GM23338 (cell line): ENCODE measurements around the gene RNF114. TPM values are rescaled to one million over a fixed set of nuclear protein-coding genes. Genes with fewer than 3 reads are reported as not detected.

Source experiments
- ATAC-seq: fragments of 200-7000 bp; cut with Tn5 transposase; 3 replicates; pipeline ENCODE4 v1.9.1; 2020
- DNase-seq: peaks from one replicate; pipeline ENCODE4 v3.0.0-alpha.2; 2015; ENCODE audit warnings: low spot score
- H2AFZ ChIP-seq: fragments of 200-600 bp; sonication (generic); 2 replicates; pipeline ENCODE4 v1.8.0; 2016; ENCODE audit warnings: antibody characterized with exemption, mild to moderate bottlenecking, moderate library complexity
- H3F3A ChIP-seq: fragments of 200-600 bp; sonication (generic); replicated peaks from 2 replicates; pipeline ENCODE4 v1.8.0; 2017; ENCODE audit warnings: antibody characterized with exemption, mixed run types, low read depth
- H3K27ac ChIP-seq: fragments of 200-600 bp; sonication (generic); 2 replicates; pipeline ENCODE4 v1.6.1; 2016; ENCODE audit warnings: low read depth
- H3K27me3 ChIP-seq: fragments of 200-600 bp; sonication (generic); 2 replicates; pipeline ENCODE4 v1.8.0; 2016; ENCODE audit warnings: mild to moderate bottlenecking, mixed run types, moderate library complexity; ENCODE audit not compliant: insufficient read depth
- H3K36me3 ChIP-seq: fragments of 200-600 bp; sonication (generic); 2 replicates; pipeline ENCODE4 v1.8.0; 2016; ENCODE audit warnings: mild to moderate bottlenecking; ENCODE audit not compliant: insufficient read depth
- H3K4me1 ChIP-seq: fragments of 200-600 bp; sonication (generic); 2 replicates; pipeline ENCODE4 v1.8.0; 2016; ENCODE audit warnings: mild to moderate bottlenecking, moderate library complexity; ENCODE audit not compliant: insufficient read depth
- H3K4me2 ChIP-seq: fragments of 200-600 bp; sonication (generic); 2 replicates; pipeline ENCODE4 v1.7.1; 2017; ENCODE audit warnings: mixed run types
- H3K4me3 ChIP-seq: fragments of 200-600 bp; sonication (generic); 2 replicates; pipeline ENCODE4 v1.6.1; 2016; ENCODE audit warnings: mixed run types
- H3K79me2 ChIP-seq: fragments of 200-600 bp; sonication (generic); replicated peaks from 2 replicates; pipeline ENCODE4 v1.8.0; 2017; ENCODE audit warnings: mild to moderate bottlenecking; ENCODE audit not compliant: insufficient read depth
- H3K9me2 ChIP-seq: fragments of 200-600 bp; sonication (generic); 2 replicates; pipeline ENCODE4 v1.8.0; 2017; ENCODE audit not compliant: insufficient read depth
- H4K20me1 ChIP-seq: fragments of 200-600 bp; sonication (generic); replicated peaks from 2 replicates; pipeline ENCODE4 v1.8.0; 2017; ENCODE audit warnings: mild to moderate bottlenecking; ENCODE audit not compliant: insufficient read depth
- H3K27ac Mint-ChIP-seq: 2 replicates; pipeline ENCODE4 v1.8.0; 2020; ENCODE audit warnings: inconsistent platforms, mild to moderate bottlenecking, moderate library complexity, mixed read lengths
- H3K27me3 Mint-ChIP-seq: 3 replicates; pipeline ENCODE4 v1.8.0; 2022; ENCODE audit warnings: low read depth, mild to moderate bottlenecking, moderate library complexity, mixed read lengths, inconsistent platforms; ENCODE audit not compliant: insufficient read depth, poor library complexity
- H3K36me3 Mint-ChIP-seq: 3 replicates; pipeline ENCODE4 v1.8.0; 2021; ENCODE audit warnings: low read depth, mild to moderate bottlenecking, inconsistent platforms, moderate library complexity, mixed read lengths
- H3K4me1 Mint-ChIP-seq: 3 replicates; pipeline ENCODE4 v1.8.0; 2020; ENCODE audit warnings: mild to moderate bottlenecking, inconsistent platforms, mixed read lengths
- H3K4me3 Mint-ChIP-seq: 3 replicates; pipeline ENCODE4 v1.8.0; 2021; ENCODE audit warnings: moderate library complexity, mild to moderate bottlenecking, inconsistent platforms, mixed read lengths
- H3K9me3 Mint-ChIP-seq: 3 replicates; pipeline ENCODE4 v1.8.0; 2020; ENCODE audit warnings: moderate library complexity, mild to moderate bottlenecking, inconsistent platforms, mixed read lengths
- EZH2 ChIP-seq: fragments of 200-600 bp; sonication (generic); IDR thresholded peaks from one replicate; pipeline ENCODE4 v1.8.0; 2017; ENCODE audit warnings: antibody characterized with exemption, mild to moderate bottlenecking, low read depth; ENCODE audit not compliant: unreplicated experiment
- EZH2phosphoT487 ChIP-seq: fragments of 200-600 bp; sonication (generic); IDR thresholded peaks from one replicate; pipeline ENCODE4 v1.8.1; 2018; ENCODE audit warnings: antibody characterized with exemption; ENCODE audit not compliant: unreplicated experiment
- JUNB ChIP-seq: IDR thresholded peaks from one replicate; pipeline ENCODE4 v1.6.1; 2016; ENCODE audit warnings: antibody characterized with exemption; ENCODE audit not compliant: unreplicated experiment
- NANOG ChIP-seq: IDR thresholded peaks from 2 replicates; pipeline ENCODE4 v1.6.1; 2016; ENCODE audit warnings: antibody characterized with exemption, borderline replicate concordance
- POLR2AphosphoS5 ChIP-seq: IDR thresholded peaks from 2 replicates; pipeline ENCODE4 v1.6.1; 2016; ENCODE audit warnings: antibody characterized with exemption, low read depth
- polyA plus RNA-seq: library from polyadenylated mRNA; unstranded; fragments of >200 nt; fragmentation: Nextera tagmentation; extraction: Ambion mirVana; gene quantifications from 2 replicates; pipeline ENCODE4 v1.2.1, GENCODE V29; 2016
- total RNA-seq: library from RNA; depleted of rRNA; stranded (reverse); fragments of >200 nt; shearing (Covaris generic); gene quantifications from 2 replicates; pipeline ENCODE4 v1.2.3, GENCODE V29; 2014
- TF ChIP-seq, protein P1 (sequence below), 2 experiments: fragments of 200-600 bp in 1 of 2; sonication (generic) in 1 of 2; conservative IDR thresholded peaks; 2 replicates each; pipeline versions ENCODE4 v1.5.1 to v1.6.1; 2016 to 2017; ENCODE audit warnings: antibody characterized with exemption in 2 of 2, low read depth in 2 of 2, mild to moderate bottlenecking in 2 of 2, moderate library complexity in 1 of 2
- TF ChIP-seq, protein P2 (sequence below): IDR thresholded peaks from one replicate; pipeline ENCODE4 v1.6.1; 2018; ENCODE audit warnings: antibody characterized with exemption; ENCODE audit not compliant: unreplicated experiment

The RNF114 gene
- total and polyA plus RNA-seq, 2 experiments from 2014 or later, result 155 to 279 TPM

DNA sequence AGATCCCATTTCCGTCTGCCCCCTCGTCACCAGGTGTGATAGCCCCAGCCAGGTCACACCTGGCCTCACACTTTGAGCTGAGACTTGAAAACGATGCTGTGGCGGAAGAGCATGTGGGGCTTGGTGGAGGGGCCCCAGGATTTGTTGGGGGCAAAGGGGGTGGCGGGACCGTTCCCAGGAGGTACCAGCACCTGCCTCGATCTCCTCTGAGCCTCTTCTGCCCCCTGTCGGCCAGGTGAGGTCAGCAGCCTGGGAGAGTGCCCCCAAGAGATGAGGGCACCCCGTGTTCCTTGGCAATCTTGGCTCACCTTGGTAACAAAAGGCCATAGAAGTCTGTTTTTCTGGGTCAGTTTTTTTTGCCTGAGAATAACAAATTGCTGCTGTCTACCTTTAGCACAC is 46.3 kb upstream of the RNF114 start:
- H3K4me3 Mint-ChIP-seq, result no peak overlapping the region; the same call in 2 of the 3 replicates

DNA sequence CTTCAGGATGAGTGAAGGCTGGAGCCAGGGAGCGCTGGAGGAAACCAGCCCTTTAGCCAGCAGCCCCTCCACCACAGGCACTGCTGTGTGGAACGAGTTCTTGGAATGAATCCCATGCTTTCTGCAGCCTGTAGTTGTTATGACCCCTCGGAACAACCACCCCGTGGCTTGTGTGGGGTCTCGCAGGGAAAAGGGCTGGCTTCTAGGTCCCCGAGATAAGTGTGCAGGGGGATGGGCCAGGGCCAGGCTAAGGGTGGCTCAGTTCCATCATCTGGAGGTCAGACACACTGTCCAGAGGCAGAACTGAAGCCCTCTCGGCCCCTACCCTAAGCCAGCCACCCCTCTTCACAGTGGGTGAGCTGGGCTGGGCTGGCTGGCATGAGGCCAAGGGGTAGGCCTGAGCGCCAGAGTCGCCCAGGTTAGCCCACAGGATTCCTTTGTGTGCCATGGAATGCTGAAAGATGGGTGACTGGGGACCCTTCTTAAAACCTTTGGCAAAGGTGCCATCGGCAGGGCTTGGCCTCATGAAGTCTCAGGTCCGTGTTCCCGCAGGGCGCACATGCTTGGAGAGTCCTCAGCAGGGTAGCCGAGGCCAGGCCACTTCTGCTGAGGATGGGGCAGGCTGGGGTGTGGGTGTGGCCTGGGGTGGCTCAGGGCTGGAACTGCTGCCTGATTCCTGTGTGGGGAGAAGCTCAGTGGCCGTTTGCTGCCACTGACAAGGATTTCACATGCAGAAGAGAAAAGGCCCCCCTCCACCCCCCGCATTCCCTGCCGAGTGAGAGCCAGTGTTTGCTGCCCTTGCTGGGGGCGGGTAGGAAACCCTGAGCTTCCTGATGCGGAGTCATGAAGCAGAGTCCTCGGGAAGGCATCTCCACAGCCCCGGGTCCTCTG is 45.5 kb upstream of the RNF114 start:
- peaks cover 2% of the 10 kb centered on the region; the same call in 1 of the 3 replicates for H3K36me3 Mint-ChIP-seq
- 0 out of 3 replicates have a peak overlapping the region, but pooled peaks have one; percentile 21 for H3K4me3 Mint-ChIP-seq
- H3K9me3 Mint-ChIP-seq, result no peaks in the 10 kb centered on the region
- peaks cover 19% of the 10 kb centered on the region for H3K27me3 Mint-ChIP-seq
- TF ChIP-seq EZH2 (no peak), JUNB (no peak), NANOG (no peak)
- TF ChIP-seq, protein P1, sequence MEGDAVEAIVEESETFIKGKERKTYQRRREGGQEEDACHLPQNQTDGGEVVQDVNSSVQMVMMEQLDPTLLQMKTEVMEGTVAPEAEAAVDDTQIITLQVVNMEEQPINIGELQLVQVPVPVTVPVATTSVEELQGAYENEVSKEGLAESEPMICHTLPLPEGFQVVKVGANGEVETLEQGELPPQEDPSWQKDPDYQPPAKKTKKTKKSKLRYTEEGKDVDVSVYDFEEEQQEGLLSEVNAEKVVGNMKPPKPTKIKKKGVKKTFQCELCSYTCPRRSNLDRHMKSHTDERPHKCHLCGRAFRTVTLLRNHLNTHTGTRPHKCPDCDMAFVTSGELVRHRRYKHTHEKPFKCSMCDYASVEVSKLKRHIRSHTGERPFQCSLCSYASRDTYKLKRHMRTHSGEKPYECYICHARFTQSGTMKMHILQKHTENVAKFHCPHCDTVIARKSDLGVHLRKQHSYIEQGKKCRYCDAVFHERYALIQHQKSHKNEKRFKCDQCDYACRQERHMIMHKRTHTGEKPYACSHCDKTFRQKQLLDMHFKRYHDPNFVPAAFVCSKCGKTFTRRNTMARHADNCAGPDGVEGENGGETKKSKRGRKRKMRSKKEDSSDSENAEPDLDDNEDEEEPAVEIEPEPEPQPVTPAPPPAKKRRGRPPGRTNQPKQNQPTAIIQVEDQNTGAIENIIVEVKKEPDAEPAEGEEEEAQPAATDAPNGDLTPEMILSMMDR (conservative IDR thresholded peaks at IDR 0.05; ENCODE audit: low read depth in 2 of 2), result no peak
- no peak overlapping the region for H2AFZ ChIP-seq
- DNase-seq (peak; percentile 47), ATAC-seq (peak; percentile 47)
- H3K4me1 ChIP-seq, result peaks cover 10% of the 10 kb centered on the region
- no peak overlapping the region for H3K4me3 ChIP-seq
- H4K20me1 ChIP-seq, result no peaks in the 10 kb centered on the region
- H3K4me1 Mint-ChIP-seq, result peaks cover 47% of the 10 kb centered on the region
- no peaks in the 10 kb centered on the region for H3K9me2 ChIP-seq
- H3K79me2 ChIP-seq, result no peaks in the 10 kb centered on the region
- no peaks in the 10 kb centered on the region for H3K36me3 ChIP-seq
- H3F3A ChIP-seq, result no peaks in the 10 kb centered on the region
- H3K27ac ChIP-seq, result no peak overlapping the region
- no peak overlapping the region; the same call in 1 of the 2 replicates for H3K27ac Mint-ChIP-seq
- H3K27me3 ChIP-seq, result no peaks in the 10 kb centered on the region
- H3K4me2 ChIP-seq, result no peak overlapping the region

More for the DNA sequence above, 46.3 kb upstream of the RNF114 start:
- no peaks in the 10 kb centered on the region for H3K27me3 ChIP-seq
- no peak overlapping the region for H3K4me3 ChIP-seq
- H3K4me1 ChIP-seq, result peaks cover 10% of the 10 kb centered on the region
- TF ChIP-seq, protein P2, sequence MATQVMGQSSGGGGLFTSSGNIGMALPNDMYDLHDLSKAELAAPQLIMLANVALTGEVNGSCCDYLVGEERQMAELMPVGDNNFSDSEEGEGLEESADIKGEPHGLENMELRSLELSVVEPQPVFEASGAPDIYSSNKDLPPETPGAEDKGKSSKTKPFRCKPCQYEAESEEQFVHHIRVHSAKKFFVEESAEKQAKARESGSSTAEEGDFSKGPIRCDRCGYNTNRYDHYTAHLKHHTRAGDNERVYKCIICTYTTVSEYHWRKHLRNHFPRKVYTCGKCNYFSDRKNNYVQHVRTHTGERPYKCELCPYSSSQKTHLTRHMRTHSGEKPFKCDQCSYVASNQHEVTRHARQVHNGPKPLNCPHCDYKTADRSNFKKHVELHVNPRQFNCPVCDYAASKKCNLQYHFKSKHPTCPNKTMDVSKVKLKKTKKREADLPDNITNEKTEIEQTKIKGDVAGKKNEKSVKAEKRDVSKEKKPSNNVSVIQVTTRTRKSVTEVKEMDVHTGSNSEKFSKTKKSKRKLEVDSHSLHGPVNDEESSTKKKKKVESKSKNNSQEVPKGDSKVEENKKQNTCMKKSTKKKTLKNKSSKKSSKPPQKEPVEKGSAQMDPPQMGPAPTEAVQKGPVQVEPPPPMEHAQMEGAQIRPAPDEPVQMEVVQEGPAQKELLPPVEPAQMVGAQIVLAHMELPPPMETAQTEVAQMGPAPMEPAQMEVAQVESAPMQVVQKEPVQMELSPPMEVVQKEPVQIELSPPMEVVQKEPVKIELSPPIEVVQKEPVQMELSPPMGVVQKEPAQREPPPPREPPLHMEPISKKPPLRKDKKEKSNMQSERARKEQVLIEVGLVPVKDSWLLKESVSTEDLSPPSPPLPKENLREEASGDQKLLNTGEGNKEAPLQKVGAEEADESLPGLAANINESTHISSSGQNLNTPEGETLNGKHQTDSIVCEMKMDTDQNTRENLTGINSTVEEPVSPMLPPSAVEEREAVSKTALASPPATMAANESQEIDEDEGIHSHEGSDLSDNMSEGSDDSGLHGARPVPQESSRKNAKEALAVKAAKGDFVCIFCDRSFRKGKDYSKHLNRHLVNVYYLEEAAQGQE, result no peak
- TF ChIP-seq POLR2AphosphoS5, result no peak
- TF ChIP-seq, protein P1 (conservative IDR thresholded peaks at IDR 0.05; ENCODE audit: low read depth in 2 of 2), result peak; percentile 70 to 83
- no peak for TF ChIP-seq EZH2phosphoT487
- Mint-ChIP-seq H3K36me3 (peaks cover 2% of the 10 kb centered on the region; the same call in 1 of the 3 replicates), H3K9me3 (no peaks in the 10 kb centered on the region), H3K27me3 (peaks cover 19% of the 10 kb centered on the region), H3K4me1 (peaks cover 48% of the 10 kb centered on the region), H3K27ac (peak overlapping the region; percentile 10; the same call in 1 of the 2 replicates)
- peak; percentile 42 for ATAC-seq
- DNase-seq, result peak; percentile 70
- no peak overlapping the region for H3K4me2 ChIP-seq
- H3F3A ChIP-seq, result no peaks in the 10 kb centered on the region
- H3K27ac ChIP-seq, result no peak overlapping the region
- no peaks in the 10 kb centered on the region for H4K20me1 ChIP-seq
- no peaks in the 10 kb centered on the region for H3K36me3 ChIP-seq
- no peaks in the 10 kb centered on the region for H3K79me2 ChIP-seq
- H3K9me2 ChIP-seq, result no peaks in the 10 kb centered on the region
- no peak overlapping the region for H2AFZ ChIP-seq
